Neural progenitor cell (in vitro differentiated cells): Measurements from ENCODE around the gene PPTC7.

Source experiments
- EZH2 ChIP-seq: fragments of 200-600 bp; sonication (generic); IDR thresholded peaks from 2 replicates; pipeline ENCODE4 v1.6.1; 2017; ENCODE audit warnings: antibody characterized with exemption, mild to moderate bottlenecking, moderate library complexity
- TF ChIP-seq, protein P1 (sequence below): fragments of 200-600 bp; sonication (generic); IDR thresholded peaks from 2 replicates; pipeline ENCODE4 v1.5.1; 2017; ENCODE audit warnings: antibody characterized with exemption, mild to moderate bottlenecking

DNA sequence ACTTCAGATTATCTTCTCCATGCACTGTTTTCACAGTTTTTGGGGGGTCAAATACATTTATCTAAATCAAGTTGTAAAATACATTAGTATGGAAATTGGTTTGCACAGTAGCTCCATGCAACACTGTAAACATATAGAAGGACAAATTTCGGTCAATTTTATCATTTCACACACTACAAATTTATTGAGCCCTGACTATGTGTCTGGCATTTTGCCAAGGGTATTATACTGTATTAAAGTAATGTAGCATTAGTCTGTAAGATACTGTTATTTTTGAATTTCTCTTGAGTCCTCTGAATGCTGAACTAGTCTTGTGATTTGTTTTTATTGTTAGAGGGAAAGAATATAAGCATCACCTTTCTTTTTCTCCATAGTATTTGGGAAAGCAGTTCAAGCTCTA is 79.7 kb downstream of the PPTC7 start:
- no peak for TF ChIP-seq EZH2
- TF ChIP-seq, protein P1, sequence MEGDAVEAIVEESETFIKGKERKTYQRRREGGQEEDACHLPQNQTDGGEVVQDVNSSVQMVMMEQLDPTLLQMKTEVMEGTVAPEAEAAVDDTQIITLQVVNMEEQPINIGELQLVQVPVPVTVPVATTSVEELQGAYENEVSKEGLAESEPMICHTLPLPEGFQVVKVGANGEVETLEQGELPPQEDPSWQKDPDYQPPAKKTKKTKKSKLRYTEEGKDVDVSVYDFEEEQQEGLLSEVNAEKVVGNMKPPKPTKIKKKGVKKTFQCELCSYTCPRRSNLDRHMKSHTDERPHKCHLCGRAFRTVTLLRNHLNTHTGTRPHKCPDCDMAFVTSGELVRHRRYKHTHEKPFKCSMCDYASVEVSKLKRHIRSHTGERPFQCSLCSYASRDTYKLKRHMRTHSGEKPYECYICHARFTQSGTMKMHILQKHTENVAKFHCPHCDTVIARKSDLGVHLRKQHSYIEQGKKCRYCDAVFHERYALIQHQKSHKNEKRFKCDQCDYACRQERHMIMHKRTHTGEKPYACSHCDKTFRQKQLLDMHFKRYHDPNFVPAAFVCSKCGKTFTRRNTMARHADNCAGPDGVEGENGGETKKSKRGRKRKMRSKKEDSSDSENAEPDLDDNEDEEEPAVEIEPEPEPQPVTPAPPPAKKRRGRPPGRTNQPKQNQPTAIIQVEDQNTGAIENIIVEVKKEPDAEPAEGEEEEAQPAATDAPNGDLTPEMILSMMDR, result no peak
